HepG2 (cell line): ENCODE data around the gene ABCA4. TPM values are rescaled to one million over a fixed set of nuclear protein-coding genes. Genes with fewer than 3 reads are reported as not detected.
"Not testable (repeated sequence)": the region's sequence is repeated elsewhere in the genome, so short reads cannot be mapped to it uniquely, and the experiment has no call there.

Experiments used
- ATAC-seq: fragments of 200-7000 bp; cut with Tn5 transposase; 3 replicates; pipeline ENCODE4 v1.9.1; 2020; ENCODE audit warnings: mild to moderate bottlenecking, moderate library complexity
- BruUV-seq: library from RNA; stranded (reverse); fragments of 400-500 nt; replicated peaks from 2 replicates; lab custom pipeline; 2021; lab: Mats Ljungman, UMichigan
- CTCF ChIA-PET: fragments of 300-600 bp; formaldehyde crosslinking; extraction: SDS; loops from one replicate; lab custom pipeline; 2021; ENCODE audit warnings: low total read pairs, inconsistent platforms, low intra/inter-chr PET ratio; lab: Yijun Ruan, JAX
- POLR2A ChIA-PET: fragments of 350-600 bp; sonication (Branson Sonifier 250); formaldehyde crosslinking; loops from one replicate; lab custom pipeline; 2020; ENCODE audit warnings: antibody characterized with exemption, inconsistent platforms; lab: Yijun Ruan, JAX
- DNase-seq: peaks from one replicate; pipeline ENCODE4 v3.0.0-alpha.2; 2015; ENCODE audit warnings: low spot score
- FAIRE-seq: peaks from 3 replicates; lab custom pipeline; 2011; peaks lifted over from hg19 to GRCh38; lab: Jason Lieb, UNC
- H2AFZ ChIP-seq: one replicate; pipeline ENCODE4 v1.6.1; 2011; ENCODE audit warnings: low read length, inconsistent platforms
- H3K27ac ChIP-seq: fragments of 300-600 bp; 3 replicates; pipeline ENCODE4 v1.8.0; 2011; ENCODE audit warnings: mixed run types, mild to moderate bottlenecking, mixed read lengths, low read length, inconsistent platforms; ENCODE audit not compliant: insufficient read depth; ENCODE audit errors: extremely low read length
- H3K27me3 ChIP-seq, 2 experiments: fragments of 200-600 bp in 1 of 2; 2 replicates in 1 of 2; 3 replicates in 1 of 2; pipeline versions ENCODE4 v1.6.0 to v1.8.0; 2011; ENCODE audit warnings: low read length in 2 of 2, mild to moderate bottlenecking in 2 of 2, moderate library complexity in 2 of 2, inconsistent platforms in 1 of 2; ENCODE audit not compliant: insufficient read depth in 2 of 2, control insufficient read depth in 1 of 2
- H3K36me3 ChIP-seq, 2 experiments: fragments of 200-600 bp in 1 of 2; replicated peaks in 1 of 2; 2 replicates in 1 of 2; 3 replicates in 1 of 2; pipeline versions ENCODE4 v1.5.1 to v1.8.0; 2011; ENCODE audit warnings: low read length in 2 of 2, inconsistent platforms in 1 of 2; ENCODE audit not compliant: insufficient read depth in 2 of 2, control insufficient read depth in 1 of 2
- H3K4me1 ChIP-seq: 2 replicates; pipeline ENCODE4 v1.5.1; 2012; ENCODE audit warnings: low read length, inconsistent platforms; ENCODE audit not compliant: insufficient read depth
- H3K4me2 ChIP-seq: 2 replicates; pipeline ENCODE4 v1.6.0; 2011; ENCODE audit warnings: low read depth, low read length, inconsistent platforms
- H3K4me3 ChIP-seq, 3 experiments: fragments of 200-600 bp in 1 of 3; sonication (generic), shearing (Covaris generic) in 1 of 3; replicated peaks in 1 of 3; 2 replicates each; pipeline ENCODE4 v1.5.1; 2011 to 2016; ENCODE audit warnings: low read length in 3 of 3, inconsistent platforms in 2 of 3, low read depth in 2 of 3, mild to moderate bottlenecking in 2 of 3, control low read depth in 1 of 3, mixed read lengths in 1 of 3; ENCODE audit not compliant: insufficient read depth in 1 of 3
- H3K79me2 ChIP-seq: one replicate; pipeline ENCODE4 v1.6.1; 2011; ENCODE audit warnings: low read length, inconsistent platforms; ENCODE audit not compliant: insufficient read depth
- H3K9ac ChIP-seq: 2 replicates; pipeline ENCODE4 v1.6.0; 2011; ENCODE audit warnings: mild to moderate bottlenecking, low read depth, low read length, inconsistent platforms; ENCODE audit not compliant: insufficient read depth
- H3K9me3 ChIP-seq: 2 replicates; pipeline ENCODE4 v1.5.1; 2012; ENCODE audit warnings: mild to moderate bottlenecking, low read length
- H4K20me1 ChIP-seq: 2 replicates; pipeline ENCODE4 v1.6.0; 2011; ENCODE audit warnings: inconsistent platforms, mild to moderate bottlenecking, low read length, moderate library complexity; ENCODE audit not compliant: insufficient read depth
- RAD21 ChIP-seq: fragments of 450-650 bp; formaldehyde crosslinking; IDR thresholded peaks from 2 replicates; pipeline ENCODE4 v1.5.0; 2020; ENCODE audit warnings: mild to moderate bottlenecking
- WGBS: methylation state at CpG from one replicate; pipeline ENCODE4 v1.1.6; 2017; ENCODE audit warnings: low lambda C conversion rate; 5-methylcytosine and 5-hydroxymethylcytosine counted together
- in situ Hi-C: cut with HindIII; loops from 2 replicates; pipeline ENCODE4 v1.10.0; 2017; ENCODE audit warnings: low pct_unique_long_range_greater_than_20kb; ENCODE audit not compliant: extremely low pct_ligation_motif_present
- intact Hi-C: fragments of 100-400 bp; cut with micrococcal nuclease; formaldehyde crosslinking; loops from one replicate; pipeline ENCODE4 v1.10.0; 2022; ENCODE audit not compliant: unreplicated experiment
- polyA plus RNA-seq, 8 experiments: library from polyadenylated mRNA; depleted of rRNA in 3 of 8; stranded (reverse) in 7 of 8; unstranded in 1 of 8; fragments of >200 nt; fragmentation: Illumina TruSeq in 4 of 8; extraction: Trizol in 4 of 8; gene quantifications; 2 replicates each; pipeline versions ENCODE4 v1.2.1 to v1.2.3, GENCODE V29; 2011 to 2016; ENCODE audit warnings: low read depth in 4 of 8, missing spikeins in 1 of 8, mixed read lengths in 1 of 8; ENCODE audit not compliant: insufficient read depth in 1 of 8
- total RNA-seq, 5 experiments: library from RNA; depleted of rRNA; stranded (reverse); fragments of >200 nt; fragmentation: Illumina TruSeq; extraction: Trizol; gene quantifications; 2 replicates each; pipeline ENCODE4 v1.2.3, GENCODE V29; 2016; ENCODE audit warnings: low read depth in 1 of 5

Gene ABCA4
- total and polyA plus RNA-seq, 2 of the 13 experiments (the other 11 are each of a cell fraction or from before 2014, with no cell fraction given), result 0.24 to 0.67 TPM

DNA sequence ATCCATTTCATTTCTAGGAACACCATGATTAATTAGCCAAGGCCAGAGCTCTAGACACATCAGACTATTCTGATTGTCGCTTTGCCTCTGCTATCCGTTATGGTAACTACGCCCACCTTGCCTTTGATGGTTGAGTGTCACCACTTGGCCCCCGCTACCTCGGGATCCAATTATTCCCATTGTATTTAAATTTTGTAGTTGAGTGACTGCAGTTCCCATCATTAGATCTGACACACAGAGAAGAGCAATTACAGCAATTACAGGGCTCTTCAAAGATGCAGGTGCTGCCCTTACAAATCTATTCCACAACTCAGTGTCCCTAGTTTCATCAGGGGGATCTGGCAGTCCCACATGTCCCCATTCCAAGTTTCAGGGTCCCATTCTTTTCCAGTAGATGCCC lies 44.9 kb upstream of the ABCA4 start:
- ATAC-seq, result no peak
- 0 out of 5 replicates have a peak, but pooled peaks cover 0 to under 1% of the 10 kb centered on the region in 2 experiments for H3K27me3 ChIP-seq
- H3K27ac ChIP-seq, result no peak overlapping the region
- no peak overlapping the region for H3K9ac ChIP-seq
- H2AFZ ChIP-seq, result no peak overlapping the region
- H3K4me2 ChIP-seq, result no peak overlapping the region
- no peak overlapping the region for H3K4me3 ChIP-seq
- H3K4me1 ChIP-seq, result 0 out of 2 replicates have a peak, but pooled peaks cover 5% of the 10 kb centered on the region
- WGBS, result 70% methylated on average over 5 of the region's 5 CpGs
- no peak for FAIRE-seq
- intact Hi-C loops, result no loop called here
- DNase-seq, result no peak
- no peaks in the 10 kb centered on the region for H3K9me3 ChIP-seq
- TF ChIP-seq RAD21, result no peak
- TF ChIP-seq, all 625 proteins: peak for 0
- in situ Hi-C loops, result no loop called here
- BruUV-seq, result no TSS peak
- Histone ChIP-seq H3K36me3 (no peaks in the 10 kb centered on the region), H3K79me2 (no peaks in the 10 kb centered on the region), H4K20me1 (no peaks in the 10 kb centered on the region)
- POLR2A ChIA-PET, result no interaction called here
- CTCF ChIA-PET, result no interaction called here

DNA sequence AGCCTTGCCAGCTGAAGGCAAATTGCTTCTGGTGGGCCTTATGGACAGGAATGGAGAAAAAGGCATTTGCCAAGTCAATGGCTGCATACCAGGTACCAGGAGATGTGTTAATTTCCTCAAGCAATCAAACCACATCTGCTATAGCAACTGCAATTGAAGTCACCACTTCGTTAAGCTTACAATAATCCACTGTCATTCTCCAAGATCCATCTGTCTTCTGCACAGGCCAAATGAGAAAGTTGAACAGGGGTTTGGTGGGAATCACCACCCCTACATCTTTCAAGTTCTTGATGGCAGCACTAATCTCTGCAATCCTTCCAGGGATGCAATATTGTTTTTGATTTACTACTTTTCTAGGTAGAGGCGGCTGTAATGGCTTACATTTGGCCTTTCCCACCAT lies 43.9 kb upstream of the ABCA4 start:
- in situ Hi-C loops, DNase-seq, H3K27ac ChIP-seq, ATAC-seq, BruUV-seq, H3K4me2 ChIP-seq, H3K27me3 ChIP-seq, intact Hi-C loops, H3K9ac ChIP-seq, POLR2A ChIA-PET, H3K36me3 ChIP-seq, H4K20me1 ChIP-seq, H3K4me1 ChIP-seq, H3K79me2 ChIP-seq, H2AFZ ChIP-seq, FAIRE-seq, CTCF ChIA-PET, H3K4me3 ChIP-seq, H3K9me3 ChIP-seq: not testable (repeated sequence)
- WGBS, result 4% methylated on average over 2 of the region's 2 CpGs

DNA sequence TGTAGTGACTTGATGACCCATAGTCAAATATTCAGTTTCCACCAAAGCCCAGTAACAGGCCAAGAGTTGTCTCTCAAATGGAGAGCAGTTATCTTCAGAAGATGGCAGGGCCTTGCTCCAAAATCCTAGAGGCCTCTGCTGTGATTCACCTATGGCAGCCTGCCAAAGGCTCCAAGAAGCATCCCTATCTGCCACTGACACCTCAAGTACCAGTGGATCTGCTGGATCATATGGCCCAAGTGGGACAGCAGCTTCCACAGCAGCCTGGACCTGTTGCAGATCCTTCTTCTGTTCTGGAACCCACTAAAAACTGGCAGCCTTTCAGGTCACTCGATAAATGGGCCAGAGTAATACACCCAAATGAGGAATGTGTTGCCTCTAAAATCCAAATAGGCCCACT lies 43.2 kb upstream of the ABCA4 start:
- H3K9ac ChIP-seq, POLR2A ChIA-PET, H3K4me3 ChIP-seq, ATAC-seq, H3K79me2 ChIP-seq, H3K36me3 ChIP-seq, H2AFZ ChIP-seq, BruUV-seq, intact Hi-C loops, H3K27ac ChIP-seq, CTCF ChIA-PET, H3K4me2 ChIP-seq, FAIRE-seq, H4K20me1 ChIP-seq, H3K27me3 ChIP-seq, in situ Hi-C loops, DNase-seq, H3K4me1 ChIP-seq, H3K9me3 ChIP-seq: not testable (repeated sequence)
- 17% methylated on average over 1 of the region's 1 CpG for WGBS

DNA sequence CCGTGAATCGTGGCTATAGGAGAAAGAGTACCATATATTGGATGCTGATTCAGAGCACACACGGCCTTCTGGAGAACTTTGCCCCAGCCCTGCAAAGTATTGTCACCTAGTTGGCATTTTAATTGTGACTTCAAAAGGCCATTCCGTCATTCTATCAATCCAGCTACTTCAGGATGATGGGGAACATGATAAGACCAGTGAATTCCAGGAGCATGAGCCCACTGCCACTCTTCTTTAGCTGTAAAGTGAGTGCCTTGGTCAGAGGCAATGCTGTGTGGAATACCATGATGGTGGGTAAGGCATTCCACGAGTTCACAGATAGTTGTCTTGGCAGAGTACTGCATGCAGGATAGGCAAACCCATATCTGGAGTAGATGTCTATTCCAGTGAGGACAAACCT lies 42.3 kb upstream of the ABCA4 start:
- 4% methylated on average over 4 of the region's 5 CpGs for WGBS
- H3K27me3 ChIP-seq, CTCF ChIA-PET, in situ Hi-C loops, FAIRE-seq, H3K79me2 ChIP-seq, H3K36me3 ChIP-seq, H3K4me3 ChIP-seq, H3K4me2 ChIP-seq, ATAC-seq, POLR2A ChIA-PET, H3K9me3 ChIP-seq, H3K4me1 ChIP-seq, H2AFZ ChIP-seq, H3K9ac ChIP-seq, H4K20me1 ChIP-seq, intact Hi-C loops, H3K27ac ChIP-seq, BruUV-seq: not testable (repeated sequence)
- DNase-seq, result peak; percentile 7
